NB4 (cell line): ENCODE results near the gene TFAP2D.

Experiments
- DNase-seq: peaks from one replicate; pipeline ENCODE4 v3.0.0; 2010; ENCODE audit warnings: low read depth
- H3K4me3 ChIP-seq: one replicate; pipeline ENCODE4 v1.5.1; 2011; ENCODE audit warnings: mild to moderate bottlenecking, low read depth, low read length, moderate library complexity
- MYC ChIP-seq: IDR thresholded peaks from 2 replicates; pipeline ENCODE4 v1.6.1; 2011; ENCODE audit warnings: low read depth, low read length
- POLR2A ChIP-seq: IDR thresholded peaks from 2 replicates; pipeline ENCODE4 v1.6.1; 2011; ENCODE audit warnings: mild to moderate bottlenecking; ENCODE audit not compliant: insufficient read length; ENCODE audit errors: extremely low read depth
- TF ChIP-seq, protein P1 (sequence below): IDR thresholded peaks from 2 replicates; pipeline ENCODE4 v1.6.1; 2011; ENCODE audit warnings: low read depth, low read length
- TF ChIP-seq, protein P2 (sequence below): IDR thresholded peaks from one replicate; pipeline ENCODE4 v1.5.1; 2012; ENCODE audit warnings: low read depth, low read length

TFAP2D gene

DNA sequence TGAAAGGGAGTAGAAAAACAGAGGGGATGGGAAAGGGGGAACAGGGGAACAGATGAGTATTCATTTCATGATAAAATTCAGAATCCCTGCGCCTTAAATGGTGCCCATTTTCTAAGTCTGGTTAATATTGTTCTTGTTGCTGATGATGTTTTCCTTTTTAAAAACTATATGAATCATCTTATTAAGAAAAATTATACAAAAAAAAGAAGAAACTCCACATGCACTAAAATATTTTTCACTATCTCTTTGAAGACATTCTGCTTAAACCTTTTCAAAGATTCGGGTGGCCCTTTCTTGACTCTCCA is 104.3 kb downstream of the TFAP2D start:
- no peak for DNase-seq
- no peak overlapping the region for H3K4me3 ChIP-seq
- no peak for TF ChIP-seq POLR2A
- TF ChIP-seq, protein P1, sequence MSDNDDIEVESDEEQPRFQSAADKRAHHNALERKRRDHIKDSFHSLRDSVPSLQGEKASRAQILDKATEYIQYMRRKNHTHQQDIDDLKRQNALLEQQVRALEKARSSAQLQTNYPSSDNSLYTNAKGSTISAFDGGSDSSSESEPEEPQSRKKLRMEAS = no peak
- TF ChIP-seq, protein P2, sequence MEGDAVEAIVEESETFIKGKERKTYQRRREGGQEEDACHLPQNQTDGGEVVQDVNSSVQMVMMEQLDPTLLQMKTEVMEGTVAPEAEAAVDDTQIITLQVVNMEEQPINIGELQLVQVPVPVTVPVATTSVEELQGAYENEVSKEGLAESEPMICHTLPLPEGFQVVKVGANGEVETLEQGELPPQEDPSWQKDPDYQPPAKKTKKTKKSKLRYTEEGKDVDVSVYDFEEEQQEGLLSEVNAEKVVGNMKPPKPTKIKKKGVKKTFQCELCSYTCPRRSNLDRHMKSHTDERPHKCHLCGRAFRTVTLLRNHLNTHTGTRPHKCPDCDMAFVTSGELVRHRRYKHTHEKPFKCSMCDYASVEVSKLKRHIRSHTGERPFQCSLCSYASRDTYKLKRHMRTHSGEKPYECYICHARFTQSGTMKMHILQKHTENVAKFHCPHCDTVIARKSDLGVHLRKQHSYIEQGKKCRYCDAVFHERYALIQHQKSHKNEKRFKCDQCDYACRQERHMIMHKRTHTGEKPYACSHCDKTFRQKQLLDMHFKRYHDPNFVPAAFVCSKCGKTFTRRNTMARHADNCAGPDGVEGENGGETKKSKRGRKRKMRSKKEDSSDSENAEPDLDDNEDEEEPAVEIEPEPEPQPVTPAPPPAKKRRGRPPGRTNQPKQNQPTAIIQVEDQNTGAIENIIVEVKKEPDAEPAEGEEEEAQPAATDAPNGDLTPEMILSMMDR = no peak
- TF ChIP-seq MYC = no peak

DNA sequence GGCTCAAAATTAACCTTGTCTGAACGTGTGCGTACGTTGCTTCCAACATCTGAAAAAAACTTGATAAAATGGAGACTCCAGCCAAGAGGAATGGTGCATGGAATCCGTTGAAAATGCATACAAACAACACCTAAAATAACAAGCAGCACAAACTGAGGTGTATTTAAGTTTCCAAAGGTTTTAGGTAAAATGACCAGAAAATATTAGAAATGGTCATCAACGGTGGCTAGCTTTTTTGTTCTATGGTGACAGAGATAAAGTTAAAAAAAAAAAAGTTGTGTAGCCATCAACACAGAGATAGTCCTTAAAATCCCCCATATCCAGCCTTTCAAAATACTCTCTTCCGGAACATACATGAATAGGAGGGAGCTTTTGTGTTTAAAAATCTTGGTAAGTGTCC is 104.7 kb downstream of the TFAP2D start:
- H3K4me3 ChIP-seq = no peak overlapping the region
- TF ChIP-seq, protein P2 = no peak
- no peak for TF ChIP-seq MYC
- no peak for TF ChIP-seq POLR2A
- TF ChIP-seq, protein P1 = no peak
- no peak for DNase-seq

DNA sequence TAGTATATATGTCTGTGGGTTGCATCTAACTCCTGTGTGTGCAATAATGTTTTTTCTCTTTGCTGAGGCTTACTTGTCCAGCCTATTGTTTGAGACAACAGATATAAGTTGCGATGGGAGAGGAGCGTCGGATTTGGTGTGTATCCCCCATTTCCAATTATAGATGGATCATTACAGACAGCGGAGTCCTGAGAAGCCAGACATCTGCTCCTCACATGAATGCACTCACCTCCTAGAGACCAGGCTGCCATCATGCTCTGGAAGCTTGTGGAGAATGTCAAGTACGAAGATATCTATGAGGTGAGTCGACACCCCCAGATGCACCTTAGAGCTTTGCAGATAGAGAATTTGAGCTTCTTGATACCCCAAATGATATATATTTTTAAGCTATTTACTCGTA is 105.3 kb downstream of the TFAP2D start, which contains the start of gene TFAP2B:
TSS of gene TFAP2B (plus strand) at position 199 of the 400 bp plus-strand sequence. CDS start at position 220, 21 bp downstream.
- TF ChIP-seq MYC (no peak), POLR2A (no peak)
- TF ChIP-seq, protein P2 = no peak
- TF ChIP-seq, protein P1 = no peak
- H3K4me3 ChIP-seq = no peak within 1 kb of the TSS
- DNase-seq = no peak

DNA sequence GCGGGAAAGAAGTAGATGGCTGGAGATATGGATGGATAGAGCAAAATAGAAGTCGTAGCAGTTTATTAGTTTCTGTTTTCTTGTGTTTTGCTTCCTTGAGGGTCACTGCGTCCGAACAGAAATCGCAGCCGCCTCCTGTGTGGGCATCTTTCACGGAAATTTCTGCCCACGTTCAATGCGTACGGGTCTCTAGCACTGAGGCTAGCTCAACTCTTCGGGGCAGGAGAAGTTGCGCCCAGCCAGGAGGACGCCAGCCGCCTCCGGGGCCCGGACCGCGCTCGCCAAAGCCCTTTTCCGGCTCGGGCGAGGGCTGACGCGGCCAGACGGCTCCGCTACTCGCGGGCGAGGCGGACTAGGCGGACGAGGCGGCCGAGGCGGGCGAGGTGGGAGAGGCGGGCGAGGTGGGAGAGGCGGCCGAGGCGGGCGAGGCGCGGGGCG is 106.2 kb downstream of the TFAP2D start:
- TF ChIP-seq, protein P1 = no peak
- TF ChIP-seq POLR2A = no peak
- TF ChIP-seq, protein P2 = no peak
- no peak for TF ChIP-seq MYC
- no peak overlapping the region for H3K4me3 ChIP-seq
- DNase-seq = no peak

DNA sequence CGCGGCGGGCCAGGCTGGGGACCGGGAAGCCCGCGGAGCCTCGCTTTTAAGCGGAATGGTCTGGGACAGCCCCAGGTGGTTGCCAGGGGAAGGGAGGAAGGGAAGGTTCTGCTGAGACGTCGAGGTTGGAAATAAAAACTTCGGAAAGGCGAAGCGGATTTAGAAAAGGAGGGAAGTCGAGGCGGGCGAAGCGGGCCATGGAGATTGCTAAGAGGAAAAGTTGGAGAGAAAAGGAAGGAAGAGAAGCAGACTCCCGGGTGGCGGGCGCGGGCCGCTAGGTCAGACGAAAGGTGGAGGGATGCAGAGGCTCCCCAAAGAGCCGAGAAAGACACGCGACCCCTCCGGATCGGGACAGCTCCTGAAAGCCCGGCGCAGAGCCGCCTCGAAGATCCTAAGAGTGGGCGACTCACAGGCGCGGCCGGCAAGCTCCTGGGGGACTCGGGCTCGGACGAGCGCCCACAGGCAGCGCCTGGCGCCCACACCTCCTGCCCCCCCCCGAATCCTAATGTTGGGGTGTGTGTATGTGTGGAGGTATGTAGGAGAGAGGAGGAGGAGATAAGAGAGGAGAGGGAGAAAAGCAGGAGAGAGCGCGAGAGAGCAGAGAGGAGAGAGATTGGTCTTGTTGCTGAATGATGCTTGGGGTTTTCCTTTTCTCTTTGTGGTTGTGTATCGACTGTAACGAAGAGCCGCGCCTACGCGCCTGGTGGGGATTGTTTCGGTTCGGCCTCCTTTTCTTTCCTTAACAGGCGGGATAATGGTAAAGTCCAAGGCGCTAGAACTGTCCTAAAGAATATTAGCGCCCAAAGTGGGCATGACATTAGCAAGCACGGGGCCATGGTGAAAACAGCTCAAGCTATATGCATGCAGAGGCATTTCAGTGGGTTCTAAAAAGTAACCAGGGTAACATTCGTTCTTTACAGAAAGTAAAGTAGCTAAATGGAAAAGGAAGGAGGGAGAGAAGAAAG is 106.9 kb downstream of the TFAP2D start:
- no peak overlapping the region for H3K4me3 ChIP-seq
- TF ChIP-seq MYC (no peak), POLR2A (no peak)
- TF ChIP-seq, protein P1 = no peak
- TF ChIP-seq, protein P2 = no peak
- DNase-seq = no peak
